ENCODE results near the gene LSAMP.

Gene LSAMP

GRCh38 chr3:115968871-115969270 lies 476.4 kb downstream of the LSAMP start:
- TF ChIP-seq, protein P1, sequence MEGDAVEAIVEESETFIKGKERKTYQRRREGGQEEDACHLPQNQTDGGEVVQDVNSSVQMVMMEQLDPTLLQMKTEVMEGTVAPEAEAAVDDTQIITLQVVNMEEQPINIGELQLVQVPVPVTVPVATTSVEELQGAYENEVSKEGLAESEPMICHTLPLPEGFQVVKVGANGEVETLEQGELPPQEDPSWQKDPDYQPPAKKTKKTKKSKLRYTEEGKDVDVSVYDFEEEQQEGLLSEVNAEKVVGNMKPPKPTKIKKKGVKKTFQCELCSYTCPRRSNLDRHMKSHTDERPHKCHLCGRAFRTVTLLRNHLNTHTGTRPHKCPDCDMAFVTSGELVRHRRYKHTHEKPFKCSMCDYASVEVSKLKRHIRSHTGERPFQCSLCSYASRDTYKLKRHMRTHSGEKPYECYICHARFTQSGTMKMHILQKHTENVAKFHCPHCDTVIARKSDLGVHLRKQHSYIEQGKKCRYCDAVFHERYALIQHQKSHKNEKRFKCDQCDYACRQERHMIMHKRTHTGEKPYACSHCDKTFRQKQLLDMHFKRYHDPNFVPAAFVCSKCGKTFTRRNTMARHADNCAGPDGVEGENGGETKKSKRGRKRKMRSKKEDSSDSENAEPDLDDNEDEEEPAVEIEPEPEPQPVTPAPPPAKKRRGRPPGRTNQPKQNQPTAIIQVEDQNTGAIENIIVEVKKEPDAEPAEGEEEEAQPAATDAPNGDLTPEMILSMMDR (IDR thresholded peaks at IDR 0.05; ENCODE audit: insufficient read depth, low read length, poor library complexity, severe bottlenecking), result no peak
- no peak for DNase-seq (ENCODE audit: extremely low read depth, insufficient read length)
- Histone ChIP-seq H3K36me3 (ENCODE audit: control insufficient read depth, insufficient read depth, low read length) (no peaks in the 10 kb centered on the region), H3K4me3 (replicated peaks; ENCODE audit: low read depth, low read length) (no peak overlapping the region), H3K27me3 (replicated peaks; ENCODE audit: control insufficient read depth, insufficient read depth, low read length) (no peaks in the 10 kb centered on the region)

- H3K36me3 ChIP-seq (ENCODE audit: control insufficient read depth, insufficient read depth, low read length), result no peaks in the 10 kb centered on the region
- DNase-seq (ENCODE audit: extremely low read depth, insufficient read length), result no peak
- no peak overlapping the region for H3K4me3 ChIP-seq (replicated peaks; ENCODE audit: low read depth, low read length)
- TF ChIP-seq, protein P1 (IDR thresholded peaks at IDR 0.05; ENCODE audit: insufficient read depth, low read length, poor library complexity, severe bottlenecking), result no peak
- H3K27me3 ChIP-seq (replicated peaks; ENCODE audit: control insufficient read depth, insufficient read depth, low read length), result no peaks in the 10 kb centered on the region
These were observed 483.9 kb downstream of the LSAMP start for GRCh38 chr3:115961380-115961779.

DNA sequence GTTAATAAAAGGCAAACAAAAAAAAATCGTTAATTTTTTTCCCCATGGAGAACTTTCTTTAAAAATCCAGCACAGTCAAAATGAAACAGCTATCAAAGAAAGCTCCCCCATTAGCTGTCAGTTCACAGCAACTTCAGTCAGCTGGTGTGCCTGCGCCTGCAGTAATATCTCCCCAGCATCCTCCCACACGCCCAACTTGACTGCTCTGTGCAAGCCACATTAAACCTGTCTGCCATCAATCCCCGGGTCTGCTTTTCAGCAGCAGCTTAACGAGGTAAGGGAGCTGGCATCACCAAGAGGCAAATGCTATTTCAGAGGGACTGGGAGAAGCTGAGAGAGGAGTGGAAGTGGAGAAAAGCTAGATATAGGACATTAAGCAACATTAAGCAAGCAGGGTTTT lies 484.5 kb downstream of the LSAMP start:
- Histone ChIP-seq H3K4me3 (replicated peaks; ENCODE audit: low read depth, low read length) (no peak overlapping the region), H3K36me3 (ENCODE audit: control insufficient read depth, insufficient read depth, low read length) (no peaks in the 10 kb centered on the region), H3K27me3 (replicated peaks; ENCODE audit: control insufficient read depth, insufficient read depth, low read length) (no peaks in the 10 kb centered on the region)
- peak; percentile 20 for DNase-seq (ENCODE audit: extremely low read depth, insufficient read length)
- TF ChIP-seq, protein P1 (IDR thresholded peaks at IDR 0.05; ENCODE audit: insufficient read depth, low read length, poor library complexity, severe bottlenecking), result no peak

DNA sequence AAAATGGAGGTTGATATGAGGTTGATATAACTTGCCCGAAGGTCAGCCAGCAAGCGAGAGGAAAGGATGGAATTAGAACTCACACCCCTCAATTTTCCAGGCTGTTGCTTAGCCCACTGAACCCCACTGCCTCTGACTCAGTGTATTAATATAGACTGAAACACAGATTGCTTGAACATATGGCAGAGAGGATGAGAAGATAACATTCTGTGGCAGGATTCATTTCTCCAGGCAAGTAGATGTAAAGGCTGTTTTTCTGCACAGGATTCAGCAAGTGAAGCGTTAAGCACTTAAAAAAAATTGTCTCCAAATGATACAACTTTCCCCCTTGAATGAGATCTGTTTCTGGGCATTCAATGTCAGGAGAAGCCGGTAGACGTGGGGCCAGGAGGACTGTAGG lies 486.8 kb downstream of the LSAMP start:
- H3K27me3 ChIP-seq (replicated peaks; ENCODE audit: control insufficient read depth, insufficient read depth, low read length), result no peaks in the 10 kb centered on the region
- H3K4me3 ChIP-seq (replicated peaks; ENCODE audit: low read depth, low read length), result no peak overlapping the region
- no peak for DNase-seq (ENCODE audit: extremely low read depth, insufficient read length)
- TF ChIP-seq, protein P1 (IDR thresholded peaks at IDR 0.05; ENCODE audit: insufficient read depth, low read length, poor library complexity, severe bottlenecking), result no peak
- H3K36me3 ChIP-seq (ENCODE audit: control insufficient read depth, insufficient read depth, low read length), result no peaks in the 10 kb centered on the region

- DNase-seq (ENCODE audit: extremely low read depth, insufficient read length), result peak; percentile 18
- H3K27me3 ChIP-seq (replicated peaks; ENCODE audit: control insufficient read depth, insufficient read depth, low read length), result no peaks in the 10 kb centered on the region
- TF ChIP-seq, protein P1 (IDR thresholded peaks at IDR 0.05; ENCODE audit: insufficient read depth, low read length, poor library complexity, severe bottlenecking), result no peak
- H3K4me3 ChIP-seq (replicated peaks; ENCODE audit: low read depth, low read length), result no peak overlapping the region
- H3K36me3 ChIP-seq (ENCODE audit: control insufficient read depth, insufficient read depth, low read length), result no peaks in the 10 kb centered on the region
These were observed 498.0 kb downstream of the LSAMP start for GRCh38 chr3:115947325-115947724.

- H3K27me3 ChIP-seq (replicated peaks; ENCODE audit: control insufficient read depth, insufficient read depth, low read length), result no peaks in the 10 kb centered on the region
- TF ChIP-seq, protein P1 (IDR thresholded peaks at IDR 0.05; ENCODE audit: insufficient read depth, low read length, poor library complexity, severe bottlenecking), result no peak
- no peak overlapping the region for H3K4me3 ChIP-seq (replicated peaks; ENCODE audit: low read depth, low read length)
- DNase-seq (ENCODE audit: extremely low read depth, insufficient read length), result peak; percentile 22
- no peaks in the 10 kb centered on the region for H3K36me3 ChIP-seq (ENCODE audit: control insufficient read depth, insufficient read depth, low read length)
These were observed 501.7 kb downstream of the LSAMP start for GRCh38 chr3:115943579-115943978.

Measured in GM06990 (cell line).